GM12801 (cell line): Measurements from ENCODE around the gene UTP11.

Experiments used
- CTCF ChIP-seq: IDR thresholded peaks from one replicate; pipeline ENCODE4 v1.5.1; 2011; ENCODE audit warnings: control low read depth; ENCODE audit not compliant: insufficient read length; ENCODE audit errors: extremely low read depth

The UTP11 gene

GRCh38 chr1:38061883-38062328 is 49.4 kb downstream of the UTP11 start:
- TF ChIP-seq CTCF: no peak

- no peak for TF ChIP-seq CTCF
Measured at GRCh38 chr1:38062361-38063288, 50.1 kb downstream of the UTP11 start.

- TF ChIP-seq CTCF: no peak
Measured at GRCh38 chr1:38063616-38064015, 51.1 kb downstream of the UTP11 start.

GRCh38 chr1:38064197-38064903 is 51.8 kb downstream of the UTP11 start:
- no peak for TF ChIP-seq CTCF

GRCh38 chr1:38068220-38068979 is 55.9 kb downstream of the UTP11 start:
- TF ChIP-seq CTCF: no peak

GRCh38 chr1:38068980-38069340 is 56.4 kb downstream of the UTP11 start:
- no peak for TF ChIP-seq CTCF
